Measurements from ENCODE around the gene KRT3.

KRT3 gene

GRCh38 chr12:52779914-52780313 is 16.0 kb downstream of the KRT3 start:
- in situ Hi-C loops (cut with HindIII; ENCODE audit: low sequenced_read_pairs), result no loop called here
- no peak for TF ChIP-seq CTCF (IDR thresholded peaks at IDR 0.05; ENCODE audit: low read depth, low read length)
- no peak overlapping the region for H3K4me3 ChIP-seq (ENCODE audit: low read depth, low read length)
- no peak for DNase-seq (ENCODE audit: low read depth, low spot score)

- H3K4me3 ChIP-seq (ENCODE audit: low read depth, low read length), result no peak overlapping the region
- in situ Hi-C loops (cut with HindIII; ENCODE audit: low sequenced_read_pairs), result no loop called here
- TF ChIP-seq CTCF (IDR thresholded peaks at IDR 0.05; ENCODE audit: low read depth, low read length), result no peak
- DNase-seq (ENCODE audit: low read depth, low spot score), result no peak
Measured at GRCh38 chr12:52778833-52779232, 17.1 kb downstream of the KRT3 start.

- DNase-seq (ENCODE audit: low read depth, low spot score), result no peak
- no peak overlapping the region for H3K4me3 ChIP-seq (ENCODE audit: low read depth, low read length)
- in situ Hi-C loops (cut with HindIII; ENCODE audit: low sequenced_read_pairs), result no loop called here
- no peak for TF ChIP-seq CTCF (IDR thresholded peaks at IDR 0.05; ENCODE audit: low read depth, low read length)
Measured at GRCh38 chr12:52777566-52777965, 18.4 kb downstream of the KRT3 start.

GRCh38 chr12:52776913-52777395 is 19.0 kb downstream of the KRT3 start, which contains the start of gene KRT76:
KRT76 (minus strand) TSS chr12:52777345; CDS start chr12:52777291, 54 bp downstream.
- in situ Hi-C loops (cut with HindIII; ENCODE audit: low sequenced_read_pairs), result no loop called here
- H3K4me3 ChIP-seq (ENCODE audit: low read depth, low read length), result no peak within 1 kb of the TSS
- no peak for TF ChIP-seq CTCF (IDR thresholded peaks at IDR 0.05; ENCODE audit: low read depth, low read length)
- no peak for DNase-seq (ENCODE audit: low read depth, low spot score)

GRCh38 chr12:52776435-52776834 is 19.5 kb downstream of the KRT3 start:
- no peak for DNase-seq (ENCODE audit: low read depth, low spot score)
- in situ Hi-C loops (cut with HindIII; ENCODE audit: low sequenced_read_pairs), result no loop called here
- H3K4me3 ChIP-seq (ENCODE audit: low read depth, low read length), result no peak overlapping the region
- TF ChIP-seq CTCF (IDR thresholded peaks at IDR 0.05; ENCODE audit: low read depth, low read length), result no peak

GRCh38 chr12:52774629-52775250 is 21.2 kb downstream of the KRT3 start:
- TF ChIP-seq CTCF (IDR thresholded peaks at IDR 0.05; ENCODE audit: low read depth, low read length), result no peak
- no peak overlapping the region for H3K4me3 ChIP-seq (ENCODE audit: low read depth, low read length)
- DNase-seq (ENCODE audit: low read depth, low spot score), result no peak
- in situ Hi-C loops (cut with HindIII; ENCODE audit: low sequenced_read_pairs), result no loop called here

Data from astrocyte of the spinal cord (primary cell).